Endothelial cell of umbilical vein (primary cell): ENCODE data around the gene TEX19. TPM values are rescaled to one million over a fixed set of nuclear protein-coding genes. Genes with fewer than 3 reads are reported as not detected.

Experiments
- BruUV-seq: library from RNA; stranded (reverse); fragments of 400-500 nt; replicated peaks from 2 replicates; lab custom pipeline; 2021; lab: Mats Ljungman, UMichigan
- CTCF ChIA-PET: fragments of 300-600, 350-600 bp; sonication (Branson Sonifier 250); formaldehyde crosslinking; loops from one replicate; lab custom pipeline; 2021; ENCODE audit warnings: antibody characterized with exemption, inconsistent platforms; lab: Charles Lee
- POLR2A ChIA-PET: fragments of 300-600, 350-600 bp; sonication (Branson Sonifier 250); formaldehyde crosslinking; loops from one replicate; lab custom pipeline; 2021; ENCODE audit warnings: antibody characterized with exemption, inconsistent platforms; lab: Charles Lee
- DNase-seq: peaks from one replicate; pipeline ENCODE4 v3.0.0-alpha.2; 2011; ENCODE audit warnings: low read depth, low spot score
- FAIRE-seq: peaks from 2 replicates; lab custom pipeline; 2011; peaks lifted over from hg19 to GRCh38; lab: Jason Lieb, UNC
- H2AFZ ChIP-seq: 2 replicates; pipeline ENCODE4 v1.6.0; 2012; ENCODE audit warnings: low read depth, low read length, control low read depth, inconsistent platforms
- H3K27ac ChIP-seq: 2 replicates; pipeline ENCODE4 v1.5.1; 2011; ENCODE audit warnings: low read depth, mild to moderate bottlenecking, control low read depth, low read length, moderate library complexity; ENCODE audit not compliant: insufficient read depth
- H3K27me3 ChIP-seq, 2 experiments: 2 replicates each; pipeline versions ENCODE4 v1.6.0 to v1.6.1; 2011; ENCODE audit warnings: low read length in 2 of 2, mixed read lengths in 1 of 2; ENCODE audit not compliant: control insufficient read depth in 2 of 2, insufficient read depth in 2 of 2
- H3K36me3 ChIP-seq, 2 experiments: 2 replicates in 1 of 2; 3 replicates in 1 of 2; pipeline ENCODE4 v1.5.1; 2011; ENCODE audit warnings: low read length in 2 of 2, mild to moderate bottlenecking in 1 of 2, moderate library complexity in 1 of 2; ENCODE audit not compliant: control insufficient read depth in 2 of 2, insufficient read depth in 2 of 2; ENCODE audit errors: extremely low read depth in 1 of 2
- H3K4me1 ChIP-seq: 3 replicates; pipeline ENCODE4 v1.5.1; 2011; ENCODE audit warnings: mild to moderate bottlenecking, low read length; ENCODE audit not compliant: control insufficient read depth, insufficient read depth; ENCODE audit errors: extremely low read depth
- H3K4me2 ChIP-seq: 2 replicates; pipeline ENCODE4 v1.6.1; 2011; ENCODE audit warnings: low read length, control low read depth, mixed read lengths; ENCODE audit not compliant: insufficient read depth
- H3K4me3 ChIP-seq, 3 experiments: fragments of 200-600 bp in 1 of 3; sonication (generic), shearing (Covaris generic) in 1 of 3; replicated peaks in 1 of 3; 2 replicates each; pipeline ENCODE4 v1.5.1; 2011 to 2016; ENCODE audit warnings: control low read depth in 3 of 3, low read length in 3 of 3, mild to moderate bottlenecking in 2 of 3, inconsistent platforms in 1 of 3, low read depth in 1 of 3, moderate library complexity in 1 of 3; ENCODE audit not compliant: insufficient read depth in 1 of 3
- H3K79me2 ChIP-seq: 2 replicates; pipeline ENCODE4 v1.6.0; 2012; ENCODE audit warnings: low read length, inconsistent platforms; ENCODE audit not compliant: control insufficient read depth, insufficient read depth
- H3K9ac ChIP-seq: replicated peaks from 2 replicates; pipeline ENCODE3; 2011; ENCODE audit warnings: low read length, control low read depth; ENCODE audit not compliant: insufficient read depth; ENCODE audit errors: extremely low read depth
- H3K9me1 ChIP-seq: replicated peaks from 3 replicates; pipeline ENCODE4 v1.6.0; 2011; ENCODE audit warnings: mild to moderate bottlenecking, low read length; ENCODE audit not compliant: control insufficient read depth, insufficient read depth; ENCODE audit errors: extremely low read depth
- H3K9me3 ChIP-seq: replicated peaks from 2 replicates; pipeline ENCODE4 v1.5.1; 2012; ENCODE audit warnings: low read length, inconsistent platforms; ENCODE audit not compliant: control insufficient read depth, insufficient read depth
- H4K20me1 ChIP-seq: replicated peaks from 2 replicates; pipeline ENCODE3; 2011; ENCODE audit warnings: mild to moderate bottlenecking, low read length; ENCODE audit not compliant: control insufficient read depth, insufficient read depth; ENCODE audit errors: extremely low read depth
- CTCF ChIP-seq, 2 donors: IDR thresholded peaks; 1 replicate in 1 of 2; 2 replicates in 1 of 2; pipeline ENCODE4 v1.5.1; 2011; ENCODE audit warnings: low read length in 2 of 2, mild to moderate bottlenecking in 2 of 2, moderate library complexity in 2 of 2, control low read depth in 1 of 2, inconsistent platforms in 1 of 2, low read depth in 1 of 2; ENCODE audit not compliant: insufficient read depth in 1 of 2; ENCODE audit errors: extremely low read depth in 1 of 2
- EZH2 ChIP-seq: IDR thresholded peaks from 2 replicates; pipeline ENCODE4 v1.6.1; 2012; ENCODE audit warnings: borderline replicate concordance, low read depth, mild to moderate bottlenecking, moderate library complexity, low read length, inconsistent platforms; ENCODE audit not compliant: severe bottlenecking
- FOS ChIP-seq: IDR thresholded peaks from 2 replicates; pipeline ENCODE4 v1.6.1; 2011; ENCODE audit warnings: mild to moderate bottlenecking, low read length, moderate library complexity, borderline replicate concordance; ENCODE audit not compliant: insufficient read depth
- GATA2 ChIP-seq: IDR thresholded peaks from 2 replicates; pipeline ENCODE4 v1.7.0; 2011; ENCODE audit warnings: low read depth, mild to moderate bottlenecking, moderate library complexity, mixed read lengths, low read length; ENCODE audit not compliant: insufficient read length, insufficient read depth
- JUN ChIP-seq: IDR thresholded peaks from 2 replicates; pipeline ENCODE4 v1.6.1; 2011; ENCODE audit warnings: borderline replicate concordance, low read depth; ENCODE audit not compliant: insufficient read length, insufficient read depth
- MAX ChIP-seq: IDR thresholded peaks from 2 replicates; pipeline ENCODE4 v1.6.1; 2011; ENCODE audit not compliant: insufficient read depth, insufficient read length
- MYC ChIP-seq: IDR thresholded peaks from one replicate; pipeline ENCODE4 v1.6.1; 2011; ENCODE audit warnings: mild to moderate bottlenecking, low read depth, low read length
- POLR2A ChIP-seq: IDR thresholded peaks from 2 replicates; pipeline ENCODE4 v1.6.1; 2012; ENCODE audit warnings: low read depth, mild to moderate bottlenecking, control low read depth, low read length
- POLR2AphosphoS5 ChIP-seq: IDR thresholded peaks from 2 replicates; pipeline ENCODE4 v1.6.1; 2012; ENCODE audit warnings: low read depth, mild to moderate bottlenecking, control low read depth, low read length, moderate library complexity; ENCODE audit not compliant: insufficient read depth
- dilution Hi-C: fragments of 300-500 bp; cut with MboI; formaldehyde crosslinking; loops from one replicate; pipeline ENCODE4 v1.15.0; 2019; ENCODE audit warnings: low sequenced_read_pairs; ENCODE audit not compliant: extremely low pct_ligation_motif_present
- intact Hi-C: fragments of 100-400 bp; cut with micrococcal nuclease; formaldehyde crosslinking; loops from one replicate; pipeline ENCODE4 v1.10.0; 2022
- polyA plus RNA-seq, 4 experiments: library from polyadenylated mRNA; depleted of rRNA in 3 of 4; stranded (reverse) in 3 of 4; unstranded in 1 of 4; fragments of >200 nt; gene quantifications; 2 replicates each; pipeline versions ENCODE4 v1.2.1 to v1.2.3, GENCODE V29; 2011 to 2012; ENCODE audit warnings: missing spikeins in 1 of 4
- total RNA-seq: library from RNA; stranded (reverse); gene quantifications from 2 replicates; pipeline ENCODE4 v1.2.3, GENCODE V29; 2021

The TEX19 gene
- total and polyA plus RNA-seq, 2 donors (not counting 3 experiments of a cell fraction or from before 2014, with no cell fraction given), result 0.06 TPM; not detected in 1

GRCh38 chr17:82348866-82349265 lies 10.2 kb upstream of the TEX19 start:
- no peak for TF ChIP-seq MYC
- no peak for TF ChIP-seq POLR2AphosphoS5
- no peak for TF ChIP-seq CTCF (IDR thresholded peaks at IDR 0.05; ENCODE audit: extremely low read depth in 1 of 2, insufficient read depth in 1 of 2, low read depth in 1 of 2, low read length in 2 of 2)
- TF ChIP-seq MAX, result no peak
- no peak for TF ChIP-seq EZH2
- no peak for TF ChIP-seq FOS
- no peak for TF ChIP-seq JUN
- no peak for TF ChIP-seq POLR2A
- no peak for TF ChIP-seq GATA2
- Histone ChIP-seq H2AFZ (no peak overlapping the region), H3K9ac (no peak overlapping the region), H3K4me2 (no peak overlapping the region), H3K9me3 (no peaks in the 10 kb centered on the region), H3K36me3 (no peaks in the 10 kb centered on the region), H3K4me3 (no peak overlapping the region), H3K27me3 (no peaks in the 10 kb centered on the region), H4K20me1 (no peaks in the 10 kb centered on the region), H3K4me1 (no peaks in the 10 kb centered on the region), H3K79me2 (no peaks in the 10 kb centered on the region), H3K9me1 (no peaks in the 10 kb centered on the region), H3K27ac (no peak overlapping the region)
- FAIRE-seq (no peak), DNase-seq (no peak)
- intact Hi-C loops, result no loop called here
- no TSS peak for BruUV-seq
- dilution Hi-C loops, result no loop called here
- ChIA-PET CTCF (interaction anchor here (1.6 kb wide), 1 partner anchor 9 kb away, joined by 3 read pairs; no protein-coding TSS in a partner anchor), POLR2A (no interaction called here)
